Activated CD8-positive, alpha-beta memory T cell treated with anti-CD3 and anti-CD28 coated beads, Interleukin-2, amount 10 ng/mL, durations not matched to agents 7 days and 5 days (primary cell): ENCODE results near the gene LSM4. TPM values are rescaled to one million over a fixed set of nuclear protein-coding genes. Genes with fewer than 3 reads are reported as not detected.

Source experiments
- ATAC-seq: fragments of 150-1000 bp; cut with Tn5 transposase; one replicate; pipeline ENCODE4 v1.10.0; 2021; ENCODE audit warnings: moderate library complexity
- CTCF ChIA-PET: fragments of 350-600 bp; sonication (Branson Sonifier 250); formaldehyde crosslinking; loops from one replicate; lab custom pipeline; 2021; ENCODE audit warnings: antibody characterized with exemption; lab: Charles Lee
- DNase-seq: peaks from one replicate; pipeline ENCODE4 v3.0.0-alpha.2; 2020
- H3K27ac Mint-ChIP-seq: one replicate; pipeline ENCODE4 v1.8.0; 2021; ENCODE audit warnings: mild to moderate bottlenecking, mixed read lengths
- H3K27me3 Mint-ChIP-seq: one replicate; pipeline ENCODE4 v1.8.0; 2021; ENCODE audit warnings: mixed read lengths
- H3K36me3 Mint-ChIP-seq: one replicate; pipeline ENCODE4 v1.8.0; 2021; ENCODE audit warnings: mild to moderate bottlenecking, mixed read lengths
- H3K4me1 Mint-ChIP-seq: one replicate; pipeline ENCODE4 v1.8.0; 2021; ENCODE audit warnings: mixed read lengths
- H3K4me3 Mint-ChIP-seq: one replicate; pipeline ENCODE4 v1.8.0; 2021; ENCODE audit warnings: mild to moderate bottlenecking, moderate library complexity, mixed read lengths
- H3K9me3 Mint-ChIP-seq: one replicate; pipeline ENCODE4 v1.8.0; 2022; ENCODE audit warnings: low read depth, mixed read lengths
- total RNA-seq, 2 experiments: library from RNA; stranded (reverse); gene quantifications; one replicate each; pipeline ENCODE4 v1.2.3, GENCODE V29; 2021

The LSM4 gene
- total RNA-seq, 2 experiments from 2014 or later = 209 to 236 TPM

GRCh38 chr19:18306209-18306887 is 16.5 kb downstream of the LSM4 start:
- Mint-ChIP-seq H3K36me3 (peaks cover 28% of the 10 kb centered on the region), H3K27ac (peak overlapping the region; percentile 99), H3K4me3 (peak overlapping the region; percentile 94), H3K4me1 (peaks cover 44% of the 10 kb centered on the region), H3K27me3 (no peaks in the 10 kb centered on the region), H3K9me3 (no peaks in the 10 kb centered on the region)
- no peak for DNase-seq
- CTCF ChIA-PET = interaction anchor here (1.8 to 17.3 kb wide), 5 partner anchors 11 to 26 kb away, joined by 7 to 399 read pairs (median 52); partner anchors contain the start of gene JUND
- no peak for ATAC-seq

GRCh38 chr19:18304458-18305310 is 18.2 kb downstream of the LSM4 start:
- H3K9me3 Mint-ChIP-seq = no peaks in the 10 kb centered on the region
- H3K27ac Mint-ChIP-seq = peak overlapping the region; percentile 99
- H3K4me1 Mint-ChIP-seq = peaks cover 40% of the 10 kb centered on the region
- H3K36me3 Mint-ChIP-seq = peaks cover 24% of the 10 kb centered on the region
- CTCF ChIA-PET = interaction anchor here (0.6 to 5.8 kb wide), 18 partner anchors 9 to 285 kb away, joined by 3 to 229 read pairs (median 4); partner anchors contain the start of genes IQCN, JUND, LSM4 and MPV17L2
- ATAC-seq = peak; percentile 79
- peak overlapping the region; percentile 94 for H3K4me3 Mint-ChIP-seq
- no peaks in the 10 kb centered on the region for H3K27me3 Mint-ChIP-seq
- DNase-seq = peak; percentile 92

GRCh38 chr19:18304208-18304457 is 18.7 kb downstream of the LSM4 start:
- peak; percentile 8 for ATAC-seq
- DNase-seq = no peak
- Mint-ChIP-seq H3K27me3 (no peaks in the 10 kb centered on the region), H3K9me3 (no peaks in the 10 kb centered on the region), H3K4me3 (peak overlapping the region; percentile 94), H3K36me3 (peaks cover 23% of the 10 kb centered on the region), H3K4me1 (peaks cover 44% of the 10 kb centered on the region), H3K27ac (peak overlapping the region; percentile 99)
- CTCF ChIA-PET = interaction anchor here (1.0 to 5.8 kb wide), 11 partner anchors 9 to 115 kb away, joined by 3 to 229 read pairs (median 8); partner anchors contain the start of genes JUND, LSM4 and SSBP4

GRCh38 chr19:18301718-18302111 is 21.2 kb downstream of the LSM4 start:
- CTCF ChIA-PET = interaction anchor here (1.2 to 5.8 kb wide), 4 partner anchors 9 to 26 kb away, joined by 4 to 229 read pairs (median 28); partner anchors contain the start of genes JUND and LSM4
- H3K27me3 Mint-ChIP-seq = no peaks in the 10 kb centered on the region
- DNase-seq = no peak
- no peak for ATAC-seq
- peaks cover 29% of the 10 kb centered on the region for H3K36me3 Mint-ChIP-seq
- no peaks in the 10 kb centered on the region for H3K9me3 Mint-ChIP-seq
- peak overlapping the region; percentile 71 for H3K27ac Mint-ChIP-seq
- peak overlapping the region; percentile 17 for H3K4me3 Mint-ChIP-seq
- peaks cover 46% of the 10 kb centered on the region for H3K4me1 Mint-ChIP-seq

- no peak for ATAC-seq
Measured at GRCh38 chr19:18300930-18301717, 21.8 kb downstream of the LSM4 start.

GRCh38 chr19:18299654-18300053 is 23.2 kb downstream of the LSM4 start:
- Mint-ChIP-seq H3K4me3 (no peak overlapping the region), H3K36me3 (peaks cover 25% of the 10 kb centered on the region), H3K27me3 (no peaks in the 10 kb centered on the region), H3K27ac (no peak overlapping the region), H3K9me3 (no peaks in the 10 kb centered on the region), H3K4me1 (peaks cover 39% of the 10 kb centered on the region)
- ATAC-seq (no peak), DNase-seq (no peak)
- CTCF ChIA-PET = interaction anchor here (1.1 to 1.7 kb wide), 2 partner anchors 20 to 28 kb away, joined by 5 to 11 read pairs; no protein-coding TSS in a partner anchor

More at GRCh38 chr19:18300930-18301717, 21.8 kb downstream of the LSM4 start:
- Mint-ChIP-seq H3K27ac (peak overlapping the region; percentile 71), H3K27me3 (no peaks in the 10 kb centered on the region), H3K4me3 (peak overlapping the region; percentile 17), H3K9me3 (no peaks in the 10 kb centered on the region), H3K36me3 (peaks cover 29% of the 10 kb centered on the region), H3K4me1 (peaks cover 42% of the 10 kb centered on the region)
- CTCF ChIA-PET = interaction anchor here (0.6 to 5.8 kb wide), 4 partner anchors 12 to 27 kb away, joined by 3 to 229 read pairs (median 4); partner anchors contain the start of genes JUND and LSM4
- no peak for DNase-seq

GRCh38 chr19:18298601-18299000 is 24.3 kb downstream of the LSM4 start:
- H3K4me3 Mint-ChIP-seq = no peak overlapping the region
- CTCF ChIA-PET = interaction anchor here (1.7 kb wide), 2 partner anchors 18 to 19 kb away, joined by 5 to 11 read pairs; no protein-coding TSS in a partner anchor
- ATAC-seq = no peak
- H3K4me1 Mint-ChIP-seq = peaks cover 48% of the 10 kb centered on the region
- H3K27me3 Mint-ChIP-seq = no peaks in the 10 kb centered on the region
- no peak for DNase-seq
- peak overlapping the region; percentile 47 for H3K27ac Mint-ChIP-seq
- no peaks in the 10 kb centered on the region for H3K9me3 Mint-ChIP-seq
- peaks cover 21% of the 10 kb centered on the region for H3K36me3 Mint-ChIP-seq

- no peaks in the 10 kb centered on the region for H3K27me3 Mint-ChIP-seq
- peaks cover 22% of the 10 kb centered on the region for H3K36me3 Mint-ChIP-seq
- H3K9me3 Mint-ChIP-seq = no peaks in the 10 kb centered on the region
- peak overlapping the region; percentile 44 for H3K27ac Mint-ChIP-seq
- DNase-seq (no peak), ATAC-seq (no peak)
- H3K4me1 Mint-ChIP-seq = peaks cover 51% of the 10 kb centered on the region
- CTCF ChIA-PET = interaction anchor here (2.5 kb wide), 1 partner anchor 18 kb away, joined by 13 read pairs; no protein-coding TSS in a partner anchor
- no peak overlapping the region for H3K4me3 Mint-ChIP-seq
Measured at GRCh38 chr19:18297308-18297707, 25.6 kb downstream of the LSM4 start.

- H3K27me3 Mint-ChIP-seq = no peaks in the 10 kb centered on the region
- peaks cover 23% of the 10 kb centered on the region for H3K36me3 Mint-ChIP-seq
- CTCF ChIA-PET = interaction anchor here (3.8 to 5.1 kb wide), 2 partner anchors 9 to 14 kb away, joined by 52 to 161 read pairs; partner anchors contain the start of gene JUND
- H3K27ac Mint-ChIP-seq = peak overlapping the region; percentile 98
- no peak for DNase-seq
- peaks cover 62% of the 10 kb centered on the region for H3K4me1 Mint-ChIP-seq
- no peak overlapping the region for H3K4me3 Mint-ChIP-seq
- no peak for ATAC-seq
- H3K9me3 Mint-ChIP-seq = no peaks in the 10 kb centered on the region
Measured at GRCh38 chr19:18295034-18295451, 27.8 kb downstream of the LSM4 start.

- DNase-seq = peak; percentile 97
- CTCF ChIA-PET = interaction anchor here (3.8 to 5.1 kb wide), 2 partner anchors 9 to 14 kb away, joined by 52 to 161 read pairs; partner anchors contain the start of gene JUND
- peaks cover 66% of the 10 kb centered on the region for H3K4me1 Mint-ChIP-seq
- H3K4me3 Mint-ChIP-seq = peak overlapping the region; percentile 91
- peak; percentile 49 for ATAC-seq
- H3K27me3 Mint-ChIP-seq = no peaks in the 10 kb centered on the region
- H3K27ac Mint-ChIP-seq = peak overlapping the region; percentile 98
- peaks cover 23% of the 10 kb centered on the region for H3K36me3 Mint-ChIP-seq
- no peaks in the 10 kb centered on the region for H3K9me3 Mint-ChIP-seq
Measured at GRCh38 chr19:18294467-18294864, 28.4 kb downstream of the LSM4 start.

GRCh38 chr19:18293642-18294466 is 29.0 kb downstream of the LSM4 start:
- peaks cover 21% of the 10 kb centered on the region for H3K36me3 Mint-ChIP-seq
- DNase-seq = no peak

More at GRCh38 chr19:18293642-18294466, 29.0 kb downstream of the LSM4 start:
- no peaks in the 10 kb centered on the region for H3K9me3 Mint-ChIP-seq
- CTCF ChIA-PET = interaction anchor here (0.5 to 5.1 kb wide), 7 partner anchors 9 to 119 kb away, joined by 3 to 161 read pairs (median 4); partner anchors contain the start of genes JUND, LSM4 and RAB3A
- peak overlapping the region; percentile 98 for H3K27ac Mint-ChIP-seq
- H3K4me3 Mint-ChIP-seq = peak overlapping the region; percentile 91
- ATAC-seq = no peak
- peaks cover 65% of the 10 kb centered on the region for H3K4me1 Mint-ChIP-seq
- H3K27me3 Mint-ChIP-seq = no peaks in the 10 kb centered on the region
